HT1080 (cell line): Measurements from ENCODE around the gene C11orf91. TPM values are rescaled to one million over a fixed set of nuclear protein-coding genes. Genes with fewer than 3 reads are reported as not detected.
"Not testable (repeated sequence)": the region's sequence is repeated elsewhere in the genome, so short reads cannot be mapped to it uniquely, and the experiment has no call there.

Experiments used
- DNase-seq: peaks from one replicate; pipeline ENCODE4 v3.0.0-alpha.2; 2015; ENCODE audit warnings: low read depth
- total RNA-seq: library from RNA; depleted of rRNA; stranded (reverse); fragments of >200 nt; shearing (Covaris generic); gene quantifications from 2 replicates; pipeline ENCODE4 v1.2.3, GENCODE V29; 2014

Gene C11orf91
- total RNA-seq, 1 experiment from 2014 or later = 0.11 TPM

GRCh38 chr11:33696931-33697638 lies 3.5 kb downstream of the C11orf91 start:
- no peak for DNase-seq

- DNase-seq = no peak
Observed at GRCh38 chr11:33696411-33696810, 4.2 kb downstream of the C11orf91 start.

GRCh38 chr11:33695051-33695566 lies 5.5 kb downstream of the C11orf91 start:
- DNase-seq = no peak

- DNase-seq = no peak
Observed at GRCh38 chr11:33694346-33695050, 6.1 kb downstream of the C11orf91 start.

- DNase-seq = no peak
Observed at GRCh38 chr11:33692541-33692940, 8.1 kb downstream of the C11orf91 start.

GRCh38 chr11:33692013-33692504 lies 8.6 kb downstream of the C11orf91 start:
- DNase-seq = peak; percentile 96

GRCh38 chr11:33691066-33691864 lies 9.4 kb downstream of the C11orf91 start:
- no peak for DNase-seq

- peak; percentile 100 for DNase-seq
Observed at GRCh38 chr11:33690290-33691065, 10.1 kb downstream of the C11orf91 start.

GRCh38 chr11:33689501-33689900 lies 11.1 kb downstream of the C11orf91 start:
- DNase-seq = no peak

GRCh38 chr11:33689085-33689484 lies 11.5 kb downstream of the C11orf91 start:
- peak; percentile 79 for DNase-seq

- DNase-seq = peak; percentile 77
Observed at GRCh38 chr11:33687733-33688479, 12.7 kb downstream of the C11orf91 start.

GRCh38 chr11:33685082-33685481 lies 15.5 kb downstream of the C11orf91 start:
- DNase-seq = peak; percentile 32

- DNase-seq = no peak
Observed at GRCh38 chr11:33684003-33684706, 16.5 kb downstream of the C11orf91 start.

- DNase-seq = no peak
Observed at GRCh38 chr11:33682446-33682845, 18.2 kb downstream of the C11orf91 start.

GRCh38 chr11:33682019-33682418 lies 18.6 kb downstream of the C11orf91 start:
- no peak for DNase-seq

- not testable (repeated sequence) for DNase-seq
Observed at GRCh38 chr11:33678616-33679015, 22.0 kb downstream of the C11orf91 start.

GRCh38 chr11:33674035-33674814 lies 26.4 kb downstream of the C11orf91 start:
- DNase-seq = no peak

- DNase-seq = no peak
Observed at GRCh38 chr11:33672273-33672672, 28.4 kb downstream of the C11orf91 start.
